Esophagus muscularis mucosa (tissue), 4 donors: ENCODE measurements around the gene RPS19BP1. TPM values are rescaled to one million over a fixed set of nuclear protein-coding genes. Genes with fewer than 3 reads are reported as not detected.

ENCODE experiments used
- DNase-seq: peaks from one replicate; pipeline ENCODE4 v3.0.0-alpha.2; 2017; ENCODE audit errors: extremely low spot score
- H3K27ac ChIP-seq, 4 donors: fragments of 200-600 bp; sonication (generic); replicated peaks in 1 of 4; 1 replicate in 3 of 4; 2 replicates in 1 of 4; pipeline ENCODE4 v1.5.1; 2016 to 2019; ENCODE audit warnings: mild to moderate bottlenecking in 1 of 4
- H3K27me3 ChIP-seq, 4 donors: fragments of 200-600 bp; sonication (generic); one replicate each; pipeline versions ENCODE4 v1.5.1 to v1.6.0; 2016 to 2019
- H3K36me3 ChIP-seq, 4 donors: fragments of 200-600 bp; sonication (generic); one replicate each; pipeline ENCODE4 v1.5.1; 2016 to 2019
- H3K4me1 ChIP-seq, 4 donors: fragments of 200-600 bp; sonication (generic); one replicate each; pipeline ENCODE4 v1.5.1; 2016 to 2019
- H3K4me3 ChIP-seq, 4 donors: fragments of 200-600 bp; sonication (generic); 1 replicate in 2 of 4; 2 replicates in 2 of 4; pipeline ENCODE4 v1.5.1; 2016 to 2019; ENCODE audit warnings: mild to moderate bottlenecking in 4 of 4, moderate library complexity in 1 of 4
- H3K9me3 ChIP-seq, 4 donors: fragments of 200-600 bp; sonication (generic); 1 replicate in 3 of 4; 2 replicates in 1 of 4; pipeline ENCODE4 v1.5.1; 2016 to 2019
- EP300 ChIP-seq: sonication (generic); formaldehyde crosslinking; IDR thresholded peaks from one replicate; pipeline ENCODE4 v1.6.1; 2017; ENCODE audit warnings: antibody characterized with exemption
- POLR2A ChIP-seq: fragments of 450-650 bp; IDR thresholded peaks from one replicate; pipeline ENCODE4 v1.6.1; 2017; ENCODE audit warnings: antibody characterized with exemption, moderate library complexity, mild to moderate bottlenecking, low read depth
- POLR2AphosphoS5 ChIP-seq, 2 donors: sonication (generic); formaldehyde crosslinking; IDR thresholded peaks; one replicate each; pipeline ENCODE4 v1.6.1; 2017; ENCODE audit warnings: antibody characterized with exemption in 2 of 2
- WGBS: methylation state at CpG from one replicate; pipeline ENCODE4 v1.1.5; 2018; 5-methylcytosine and 5-hydroxymethylcytosine counted together
- intact Hi-C: fragments of 100-400 bp; cut with DNase I; formaldehyde crosslinking; loops from one replicate; pipeline ENCODE4 v1.15.1; 2023
- total RNA-seq, 4 donors: library from RNA; depleted of rRNA; stranded (reverse); fragments of >200 nt; gene quantifications; one replicate each; pipeline versions ENCODE4 v1.1.0 to v1.2.1, GENCODE V29; 2016
- TF ChIP-seq, protein P1 (sequence below), 3 experiments: fragments of 200-600 bp in 2 of 3; fragments of 450-650 bp in 1 of 3; sonication (generic) in 2 of 3; IDR thresholded peaks; one replicate each; pipeline ENCODE4 v1.5.1; 2017 to 2019; ENCODE audit warnings: antibody characterized with exemption in 3 of 3, mild to moderate bottlenecking in 2 of 3, moderate library complexity in 1 of 3

The RPS19BP1 gene
- total RNA-seq, 4 donors from 2014 or later: 158 to 202 (median 177) TPM

DNA sequence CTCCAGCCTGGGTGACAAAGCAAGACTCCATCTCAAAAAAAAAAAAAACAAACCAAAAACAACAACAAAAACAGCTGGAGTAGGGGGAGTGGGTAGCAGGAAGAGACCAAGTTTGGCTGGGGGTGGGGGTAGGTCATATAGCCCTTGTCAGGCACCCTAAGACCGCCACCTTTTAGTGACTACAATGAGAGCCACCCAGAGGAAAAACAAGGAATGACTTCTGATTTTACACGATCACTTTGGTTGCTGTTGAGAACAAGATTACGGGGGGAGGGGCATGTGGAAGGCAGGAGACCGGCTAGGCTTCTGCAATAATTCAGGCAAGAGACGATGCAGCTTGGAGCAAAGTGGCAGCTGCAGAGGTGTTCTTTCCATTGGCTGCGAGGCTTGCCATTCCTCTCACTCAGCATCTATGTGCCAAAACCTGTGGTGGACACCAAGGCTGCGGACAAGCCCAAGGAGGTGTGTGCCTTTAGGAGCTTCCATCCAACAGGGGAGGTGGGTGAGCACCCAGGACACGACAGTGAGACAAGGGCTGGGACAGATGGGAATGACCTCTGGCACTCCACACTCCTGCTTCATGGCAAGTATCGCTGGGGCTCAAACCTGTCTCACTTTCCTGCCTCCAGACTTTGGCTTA is 1.7 kb downstream of the RPS19BP1 start:
- intact Hi-C loops: loop anchor here (5.0 kb wide), 1 partner anchor 816 kb away; the partner anchor contains the start of gene ADSL
- Histone ChIP-seq H3K4me1 (peaks cover 51 to 76% (median 73%) of the 10 kb centered on the region in 4 donors), H3K36me3 (peaks cover 0 to 35% (median 26%) of the 10 kb centered on the region in 4 donors), H3K9me3 (no peaks in the 10 kb centered on the region), H3K27ac (peak overlapping the region in 1 of 4 donors; percentile 91), H3K4me3 (no peak overlapping the region), H3K27me3 (no peaks in the 10 kb centered on the region)
- TF ChIP-seq, protein P1, sequence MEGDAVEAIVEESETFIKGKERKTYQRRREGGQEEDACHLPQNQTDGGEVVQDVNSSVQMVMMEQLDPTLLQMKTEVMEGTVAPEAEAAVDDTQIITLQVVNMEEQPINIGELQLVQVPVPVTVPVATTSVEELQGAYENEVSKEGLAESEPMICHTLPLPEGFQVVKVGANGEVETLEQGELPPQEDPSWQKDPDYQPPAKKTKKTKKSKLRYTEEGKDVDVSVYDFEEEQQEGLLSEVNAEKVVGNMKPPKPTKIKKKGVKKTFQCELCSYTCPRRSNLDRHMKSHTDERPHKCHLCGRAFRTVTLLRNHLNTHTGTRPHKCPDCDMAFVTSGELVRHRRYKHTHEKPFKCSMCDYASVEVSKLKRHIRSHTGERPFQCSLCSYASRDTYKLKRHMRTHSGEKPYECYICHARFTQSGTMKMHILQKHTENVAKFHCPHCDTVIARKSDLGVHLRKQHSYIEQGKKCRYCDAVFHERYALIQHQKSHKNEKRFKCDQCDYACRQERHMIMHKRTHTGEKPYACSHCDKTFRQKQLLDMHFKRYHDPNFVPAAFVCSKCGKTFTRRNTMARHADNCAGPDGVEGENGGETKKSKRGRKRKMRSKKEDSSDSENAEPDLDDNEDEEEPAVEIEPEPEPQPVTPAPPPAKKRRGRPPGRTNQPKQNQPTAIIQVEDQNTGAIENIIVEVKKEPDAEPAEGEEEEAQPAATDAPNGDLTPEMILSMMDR (IDR thresholded peaks at IDR 0.05): peak in 1 of 3 experiments; percentile 20
- TF ChIP-seq POLR2AphosphoS5 (IDR thresholded peaks at IDR 0.05): no peak
- WGBS: 41% methylated on average over 7 of the region's 9 CpGs
- no peak for DNase-seq

DNA sequence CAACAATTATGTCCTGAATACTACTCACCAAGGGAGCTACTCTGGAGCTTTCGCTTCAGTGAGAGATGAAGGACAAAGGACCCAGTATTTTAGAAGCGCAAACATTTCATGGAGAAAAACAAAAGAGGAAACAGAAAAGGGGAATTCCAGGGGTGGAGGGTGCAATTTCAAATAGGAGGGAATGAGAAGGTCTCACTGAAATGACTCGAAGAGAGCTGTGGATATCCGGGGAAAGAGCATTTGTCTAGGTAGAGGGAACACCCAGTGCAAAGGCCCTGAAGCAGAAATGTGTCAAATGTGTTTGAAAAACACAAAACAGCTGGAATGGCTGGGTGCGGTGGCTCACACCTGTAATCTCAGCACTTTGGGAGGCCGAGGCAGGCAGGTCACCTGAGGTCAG is 2.4 kb downstream of the RPS19BP1 start:
- intact Hi-C loops: loop anchor here (5.0 kb wide), 1 partner anchor 817 kb away; the partner anchor contains the start of gene ADSL
- no peak for TF ChIP-seq POLR2AphosphoS5 (IDR thresholded peaks at IDR 0.05)
- TF ChIP-seq POLR2A: no peak
- TF ChIP-seq, protein P1 (IDR thresholded peaks at IDR 0.05): no peak
- no peak for TF ChIP-seq EP300
- H3K4me3 ChIP-seq: no peak overlapping the region
- 73% methylated on average over 6 of the region's 6 CpGs for WGBS
- peaks cover 0 to 39% (median 29%) of the 10 kb centered on the region in 4 donors for H3K36me3 ChIP-seq
- H3K27me3 ChIP-seq: no peaks in the 10 kb centered on the region
- H3K9me3 ChIP-seq: no peaks in the 10 kb centered on the region
- H3K27ac ChIP-seq: peak overlapping the region in 2 of 4 donors; percentile 25 to 99
- DNase-seq: no peak
- peaks cover 55 to 83% (median 79%) of the 10 kb centered on the region in 4 donors for H3K4me1 ChIP-seq

DNA sequence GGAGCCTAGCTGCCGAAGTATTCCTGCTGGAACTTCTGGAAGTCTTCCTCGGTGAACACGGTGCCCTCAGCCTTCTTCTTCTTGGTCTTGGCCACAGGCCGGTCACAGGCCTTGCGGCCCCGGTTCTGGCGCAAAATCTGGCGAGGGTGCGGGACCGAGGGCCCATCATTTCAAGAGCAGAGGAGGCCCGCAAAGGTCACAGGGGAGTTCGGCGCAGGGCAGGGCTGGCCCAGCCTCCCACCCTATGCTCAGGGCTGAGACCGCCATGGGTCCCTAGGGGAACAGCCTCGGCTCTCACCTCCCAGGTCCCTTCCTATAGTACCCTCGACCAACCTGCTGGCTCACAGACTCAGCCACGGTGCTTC is 3.1 kb downstream of the RPS19BP1 start:
- WGBS: 66% methylated on average over 17 of the region's 17 CpGs
- Histone ChIP-seq H3K4me3 (peak overlapping the region; percentile 15 to 42 (median 32)), H3K4me1 (peaks cover 55 to 83% (median 79%) of the 10 kb centered on the region in 4 donors), H3K27me3 (no peaks in the 10 kb centered on the region), H3K36me3 (peaks cover 1 to 45% (median 35%) of the 10 kb centered on the region in 4 donors), H3K9me3 (no peaks in the 10 kb centered on the region), H3K27ac (peak overlapping the region; percentile 25 to 99 (median 82))
- DNase-seq: no peak
- intact Hi-C loops: loop anchor here (2.0 to 10.0 kb wide), 4 partner anchors 35 to 355 kb away; partner anchors contain the start of gene SYNGR1
- TF ChIP-seq POLR2A (no peak), POLR2AphosphoS5 (IDR thresholded peaks at IDR 0.05) (no peak), EP300 (no peak)
- TF ChIP-seq, protein P1 (IDR thresholded peaks at IDR 0.05): peak in 1 of 3 experiments; percentile 11

DNA sequence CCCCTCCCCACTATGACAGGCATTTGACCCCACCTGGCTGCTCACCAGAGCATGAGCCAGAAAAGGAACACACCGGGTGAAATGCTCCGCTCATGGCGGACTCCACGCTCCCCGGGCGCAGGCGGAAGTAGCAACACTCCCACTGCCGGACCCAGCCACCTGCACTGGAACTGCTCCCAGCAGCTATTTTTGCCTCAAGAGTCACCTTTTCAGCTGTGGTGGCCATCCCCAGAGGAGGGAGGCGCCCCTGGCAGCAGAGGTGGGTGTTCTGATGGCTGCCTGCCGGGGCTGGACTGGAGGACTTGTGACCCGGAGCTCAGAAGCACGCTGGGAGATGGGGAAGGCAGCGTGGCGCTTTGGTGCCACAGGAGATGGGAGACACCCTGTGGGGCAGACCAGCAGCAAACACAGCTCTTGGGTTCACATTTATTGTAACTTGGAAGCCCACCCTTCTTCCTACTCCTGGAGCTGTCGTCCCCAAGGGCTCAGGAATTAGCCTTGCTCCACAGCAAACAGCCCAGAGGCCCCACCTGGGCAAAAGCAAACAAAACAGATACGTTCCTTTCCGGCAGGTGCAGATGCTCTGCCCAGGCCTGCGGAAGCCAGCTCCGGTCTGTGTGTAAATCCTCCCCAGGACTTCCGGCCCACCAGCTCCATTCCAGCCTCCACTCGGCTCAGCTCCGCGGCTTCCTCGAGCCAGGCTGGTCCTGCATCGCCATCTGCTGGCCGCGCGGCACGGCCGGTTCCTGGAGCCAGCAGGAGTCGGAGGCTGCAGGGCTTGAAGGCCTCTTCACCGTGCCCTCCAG is 3.7 kb downstream of the RPS19BP1 start:
- Histone ChIP-seq H3K27ac (peak overlapping the region; percentile 65 to 99 (median 82)), H3K36me3 (peaks cover 7 to 51% (median 40%) of the 10 kb centered on the region in 4 donors), H3K4me1 (peaks cover 61 to 85% (median 82%) of the 10 kb centered on the region in 4 donors), H3K4me3 (peak overlapping the region; percentile 15 to 42 (median 32)), H3K9me3 (no peaks in the 10 kb centered on the region), H3K27me3 (no peaks in the 10 kb centered on the region)
- intact Hi-C loops: loop anchor here (2.0 to 10.0 kb wide), 4 partner anchors 34 to 354 kb away; partner anchors contain the start of gene SYNGR1
- TF ChIP-seq, protein P1 (IDR thresholded peaks at IDR 0.05): peak; percentile 97 to 99 (median 98)
- peak; percentile 76 for TF ChIP-seq POLR2A
- peak; percentile 62 to 92 for TF ChIP-seq POLR2AphosphoS5 (IDR thresholded peaks at IDR 0.05)
- TF ChIP-seq EP300: no peak
- peak; percentile 97 for DNase-seq
- 34% methylated on average over 17 of the region's 32 CpGs for WGBS
